Measurements from ENCODE around the gene F7. TPM values are rescaled to one million over a fixed set of nuclear protein-coding genes. Genes with fewer than 3 reads are reported as not detected.
"Not testable (repeated sequence)": the region's sequence is repeated elsewhere in the genome, so short reads cannot be mapped to it uniquely, and the experiment has no call there.

The F7 gene
- total RNA-seq, 2 donors from 2014 or later, result not detected

DNA sequence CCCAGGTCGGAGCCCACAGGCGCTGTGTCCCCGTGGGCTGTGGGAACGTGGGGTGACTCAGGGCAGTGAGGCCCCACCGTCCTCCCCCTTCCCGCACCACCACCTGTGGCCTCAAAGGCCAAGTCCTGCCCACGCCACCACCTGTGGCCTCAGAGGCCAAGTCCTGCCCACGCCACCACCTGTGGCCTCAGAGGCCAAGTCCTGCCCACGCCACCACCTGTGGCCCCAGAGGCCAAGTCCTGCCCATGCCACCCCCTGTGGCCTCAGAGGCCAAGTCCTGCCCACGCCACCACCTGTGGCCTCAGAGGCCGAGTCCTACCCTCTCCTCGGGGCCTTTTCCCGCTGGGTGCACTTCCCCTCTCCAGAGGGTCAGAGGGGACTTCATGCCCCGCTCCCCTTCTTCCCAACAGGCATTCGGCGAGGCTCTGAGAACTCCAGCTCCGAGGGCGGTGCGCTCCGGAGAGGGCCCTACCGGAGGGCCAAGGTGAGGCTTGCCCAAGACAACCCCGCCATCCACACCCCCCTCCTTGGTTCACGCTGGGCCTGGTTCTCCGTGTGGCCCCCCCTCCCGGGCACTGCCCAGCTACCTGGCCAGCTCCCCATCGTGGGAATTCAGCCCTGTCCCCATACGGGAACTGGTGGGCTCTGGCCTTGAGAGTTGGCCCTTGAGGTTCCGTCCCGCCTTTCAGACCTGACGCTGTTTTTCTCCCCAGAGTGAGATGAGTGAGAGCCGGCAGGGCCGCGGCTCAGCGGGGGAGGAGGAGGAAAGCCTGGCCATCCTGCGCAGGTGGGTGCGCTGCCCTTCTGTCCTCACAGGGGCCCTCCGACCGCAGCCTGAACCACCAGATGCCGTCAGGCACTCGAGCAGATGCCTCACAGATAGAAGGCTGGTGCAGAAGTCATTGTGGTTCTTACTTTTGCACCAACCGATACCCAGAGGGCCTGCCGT, 27.4 kb upstream of the F7 start:
- 90 to 95% methylated on average over 7 to 38 of the region's 42 CpGs for WGBS, 2 donors
- intact Hi-C loops (cut with DNase I), result no loop called here
- Histone ChIP-seq H3K27me3 (no peaks in the 10 kb centered on the region), H3K4me3 (no peak overlapping the region), H3K27ac (no peak overlapping the region), H3K36me3 (replicated peaks in 1 of 2; ENCODE audit: insufficient read depth in 1 of 2, low read depth in 2 of 2) (peaks cover 0 to 22% of the 10 kb centered on the region in 2 donors), H3K9me3 (no peaks in the 10 kb centered on the region), H3K4me1 (no peaks in the 10 kb centered on the region)
- TF ChIP-seq, protein P1, sequence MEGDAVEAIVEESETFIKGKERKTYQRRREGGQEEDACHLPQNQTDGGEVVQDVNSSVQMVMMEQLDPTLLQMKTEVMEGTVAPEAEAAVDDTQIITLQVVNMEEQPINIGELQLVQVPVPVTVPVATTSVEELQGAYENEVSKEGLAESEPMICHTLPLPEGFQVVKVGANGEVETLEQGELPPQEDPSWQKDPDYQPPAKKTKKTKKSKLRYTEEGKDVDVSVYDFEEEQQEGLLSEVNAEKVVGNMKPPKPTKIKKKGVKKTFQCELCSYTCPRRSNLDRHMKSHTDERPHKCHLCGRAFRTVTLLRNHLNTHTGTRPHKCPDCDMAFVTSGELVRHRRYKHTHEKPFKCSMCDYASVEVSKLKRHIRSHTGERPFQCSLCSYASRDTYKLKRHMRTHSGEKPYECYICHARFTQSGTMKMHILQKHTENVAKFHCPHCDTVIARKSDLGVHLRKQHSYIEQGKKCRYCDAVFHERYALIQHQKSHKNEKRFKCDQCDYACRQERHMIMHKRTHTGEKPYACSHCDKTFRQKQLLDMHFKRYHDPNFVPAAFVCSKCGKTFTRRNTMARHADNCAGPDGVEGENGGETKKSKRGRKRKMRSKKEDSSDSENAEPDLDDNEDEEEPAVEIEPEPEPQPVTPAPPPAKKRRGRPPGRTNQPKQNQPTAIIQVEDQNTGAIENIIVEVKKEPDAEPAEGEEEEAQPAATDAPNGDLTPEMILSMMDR (IDR thresholded peaks at IDR 0.05), result no peak
- TF ChIP-seq POLR2A (IDR thresholded peaks at IDR 0.05), result no peak
- ATAC-seq (no peak), DNase-seq (no peak)

DNA sequence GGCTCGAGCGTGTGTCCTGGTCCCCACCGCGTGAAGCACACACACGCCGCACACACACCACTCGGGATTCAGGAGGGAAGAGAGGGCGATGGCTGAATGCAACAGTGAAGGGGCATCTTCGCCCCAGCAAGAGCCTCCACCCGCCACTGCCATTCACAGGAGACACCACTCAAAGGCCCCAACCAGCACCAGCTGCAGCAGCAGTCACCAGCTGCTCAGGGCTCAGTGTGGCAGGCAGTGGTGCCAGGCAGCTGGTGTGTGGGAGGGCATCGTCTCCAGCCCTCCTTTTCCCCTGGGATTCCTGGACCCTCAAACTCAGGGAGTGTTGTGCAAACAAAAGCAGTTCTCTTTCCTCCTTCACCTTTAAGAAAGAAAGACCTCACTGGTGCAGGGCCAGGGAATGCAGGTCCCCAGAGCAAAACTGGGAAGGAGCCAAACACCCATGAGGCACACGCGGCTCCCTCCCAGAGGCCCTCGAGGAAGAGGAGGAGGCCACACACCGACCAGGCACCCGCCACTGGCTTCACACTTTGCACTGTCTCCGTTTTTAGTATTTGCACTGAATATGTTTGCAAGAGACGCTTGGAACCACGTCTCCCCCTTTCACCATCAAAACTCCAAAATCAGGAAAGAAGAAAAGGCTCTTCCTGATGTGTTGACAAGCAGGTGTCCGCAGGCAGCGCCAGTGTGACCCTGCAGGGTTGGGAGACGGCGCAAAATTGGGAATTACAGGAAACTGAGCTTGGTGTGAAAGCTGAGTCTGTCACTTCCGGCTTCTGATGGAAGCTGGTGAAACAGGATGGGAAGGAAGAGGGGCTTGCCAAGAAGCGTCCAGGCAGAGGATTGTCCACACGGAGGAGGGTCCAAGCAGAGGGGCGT, 26.4 kb upstream of the F7 start:
- Histone ChIP-seq H3K27me3 (no peaks in the 10 kb centered on the region), H3K27ac (no peak overlapping the region), H3K4me1 (no peaks in the 10 kb centered on the region), H3K9me3 (no peaks in the 10 kb centered on the region), H3K36me3 (replicated peaks in 1 of 2; ENCODE audit: insufficient read depth in 1 of 2, low read depth in 2 of 2) (peaks cover 0 to 22% of the 10 kb centered on the region in 2 donors), H3K4me3 (no peak overlapping the region)
- no peak for ATAC-seq
- intact Hi-C loops (cut with DNase I), result no loop called here
- DNase-seq, result no peak
- WGBS, 2 donors, result 82 to 88% methylated on average over 13 to 27 of the region's 27 CpGs
- TF ChIP-seq POLR2A (IDR thresholded peaks at IDR 0.05), result no peak
- TF ChIP-seq, protein P1 (IDR thresholded peaks at IDR 0.05), result no peak

DNA sequence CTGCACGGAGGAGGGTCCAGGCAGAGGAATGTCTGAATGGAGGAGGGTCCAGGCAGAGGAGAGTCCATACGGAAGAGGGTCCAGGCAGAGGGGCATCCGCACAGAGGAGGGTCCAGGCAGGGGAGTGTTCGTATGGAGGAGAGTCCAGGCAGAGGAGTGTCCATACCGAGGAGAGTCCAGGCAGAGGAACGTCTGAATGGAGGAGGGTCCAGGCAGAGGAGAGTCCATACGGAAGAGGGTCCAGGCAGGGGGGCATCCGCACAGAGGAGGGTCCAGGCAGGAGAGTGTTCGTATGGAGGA, 25.9 kb upstream of the F7 start:
- WGBS, 2 donors, result 71 to 73% methylated on average over 9 of the region's 9 CpGs
- H3K27me3 ChIP-seq; H3K27ac ChIP-seq; ATAC-seq; DNase-seq; intact Hi-C loops (cut with DNase I); H3K9me3 ChIP-seq; H3K4me3 ChIP-seq; H3K4me1 ChIP-seq: not testable (repeated sequence)
- peaks cover 0 to 17% of the 10 kb centered on the region in 2 donors for H3K36me3 ChIP-seq (replicated peaks in 1 of 2; ENCODE audit: insufficient read depth in 1 of 2, low read depth in 2 of 2)

DNA sequence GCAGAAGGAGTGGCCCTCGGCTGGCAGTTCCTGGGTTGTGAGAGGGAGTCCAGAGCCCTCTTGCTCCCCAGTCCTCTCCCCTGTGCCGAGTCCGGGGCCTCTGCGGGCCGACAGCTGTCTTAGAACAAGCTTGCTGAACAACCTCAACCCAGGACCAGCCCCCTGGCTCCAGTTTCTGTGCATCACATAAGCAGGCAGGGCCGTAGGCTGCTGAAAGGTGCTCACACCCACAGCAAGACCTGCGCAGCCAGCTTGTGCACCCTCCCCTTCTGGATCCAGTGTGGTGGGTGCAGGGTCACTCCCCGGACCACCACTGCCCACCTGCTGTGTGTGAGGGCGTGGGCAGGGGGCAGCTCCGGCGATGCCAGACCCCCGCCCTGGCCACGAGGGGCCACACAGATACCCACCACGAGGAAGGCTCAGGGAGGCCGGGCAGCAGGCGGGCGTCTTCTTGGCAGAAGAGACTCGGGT, 25.2 kb upstream of the F7 start:
- Histone ChIP-seq H3K36me3 (replicated peaks in 1 of 2; ENCODE audit: insufficient read depth in 1 of 2, low read depth in 2 of 2) (peaks cover 0 to 13% of the 10 kb centered on the region in 2 donors), H3K27me3 (no peaks in the 10 kb centered on the region), H3K9me3 (no peaks in the 10 kb centered on the region), H3K27ac (no peak overlapping the region), H3K4me3 (no peak overlapping the region), H3K4me1 (no peaks in the 10 kb centered on the region)
- TF ChIP-seq, protein P1 (IDR thresholded peaks at IDR 0.05), result no peak
- TF ChIP-seq POLR2A (IDR thresholded peaks at IDR 0.05), result no peak
- WGBS, 2 donors, result 79 to 91% methylated on average over 8 to 18 of the region's 18 CpGs
- intact Hi-C loops (cut with DNase I), result no loop called here
- no peak for ATAC-seq
- no peak for DNase-seq

DNA sequence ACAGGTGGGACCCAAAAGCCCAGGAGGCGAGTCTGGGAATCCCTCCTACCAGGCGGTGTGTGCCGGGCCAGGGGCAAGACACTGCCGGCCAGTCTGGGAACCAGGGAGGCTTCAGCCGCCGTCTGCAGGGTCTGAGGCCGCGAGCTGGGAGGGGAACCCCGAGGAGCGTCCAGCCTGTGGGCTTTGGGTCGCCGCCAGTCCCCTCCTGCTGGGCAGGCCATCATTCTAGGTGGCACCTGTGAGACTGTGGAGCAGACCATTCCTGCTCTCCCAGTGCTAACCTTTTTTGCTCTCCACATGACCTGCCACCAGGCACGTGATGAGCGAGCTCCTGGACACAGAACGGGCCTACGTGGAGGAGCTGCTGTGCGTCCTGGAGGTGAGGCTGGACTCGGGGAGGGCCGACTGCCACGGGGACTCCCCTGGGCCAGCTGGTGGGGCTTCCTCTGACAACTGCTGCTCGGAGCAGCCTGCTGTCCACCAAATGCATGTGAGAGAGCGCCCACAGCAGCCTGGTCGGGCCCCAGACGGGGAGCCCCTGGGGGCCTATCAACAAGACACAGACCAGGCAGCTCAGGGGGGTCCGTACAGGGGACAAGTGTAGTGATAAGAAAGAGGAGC, 24.6 kb upstream of the F7 start:
- no peak for ATAC-seq
- 80 to 94% methylated on average over 16 to 17 of the region's 25 CpGs for WGBS, 2 donors

More for the DNA sequence above, 24.6 kb upstream of the F7 start:
- Histone ChIP-seq H3K4me1 (no peaks in the 10 kb centered on the region), H3K27me3 (no peaks in the 10 kb centered on the region), H3K27ac (no peak overlapping the region), H3K36me3 (replicated peaks in 1 of 2; ENCODE audit: insufficient read depth in 1 of 2, low read depth in 2 of 2) (peaks cover 0 to 9% of the 10 kb centered on the region in 2 donors), H3K4me3 (no peak overlapping the region), H3K9me3 (no peaks in the 10 kb centered on the region)
- no peak for DNase-seq
- TF ChIP-seq POLR2A (IDR thresholded peaks at IDR 0.05), result no peak
- TF ChIP-seq, protein P1 (IDR thresholded peaks at IDR 0.05), result no peak
- intact Hi-C loops (cut with DNase I), result no loop called here

All from body of pancreas (tissue), 4 donors.